ENCODE results near the gene INTU.
"Not testable (repeated sequence)": the region's sequence is repeated elsewhere in the genome, so short reads cannot be mapped to it uniquely, and the experiment has no call there.

Gene INTU

GRCh38 chr4:127632420-127633403 is at the start of gene INTU:
Gene INTU, plus strand, starts transcription at chr4:127632957. Its CDS starts 78 bp downstream, at chr4:127633035.
- no peak for DNase-seq (ENCODE audit: low spot score)

- not testable (repeated sequence) for DNase-seq (ENCODE audit: low spot score)
Measured at GRCh38 chr4:127586496-127586895, 46.3 kb upstream of the INTU start.

- DNase-seq (ENCODE audit: low spot score): peak; percentile 55
Measured at GRCh38 chr4:127586922-127587571, 45.7 kb upstream of the INTU start.

GRCh38 chr4:127589153-127589552 is 43.6 kb upstream of the INTU start:
- not testable (repeated sequence) for DNase-seq (ENCODE audit: low spot score)

- no peak for DNase-seq (ENCODE audit: low spot score)
Measured at GRCh38 chr4:127598656-127599055, 34.1 kb upstream of the INTU start.

- peak; percentile 13 for DNase-seq (ENCODE audit: low spot score)
Measured at GRCh38 chr4:127601029-127601428, 31.7 kb upstream of the INTU start.

- peak; percentile 46 for DNase-seq (ENCODE audit: low spot score)
Measured at GRCh38 chr4:127604949-127605709, 27.6 kb upstream of the INTU start.

GRCh38 chr4:127606823-127607222 is 25.9 kb upstream of the INTU start:
- DNase-seq (ENCODE audit: low spot score): no peak

GRCh38 chr4:127609484-127609883 is 23.3 kb upstream of the INTU start:
- DNase-seq (ENCODE audit: low spot score): no peak

GRCh38 chr4:127610488-127610887 is 22.3 kb upstream of the INTU start:
- DNase-seq (ENCODE audit: low spot score): no peak

- DNase-seq (ENCODE audit: low spot score): no peak
Measured at GRCh38 chr4:127616898-127617297, 15.9 kb upstream of the INTU start.

GRCh38 chr4:127618427-127618826 is 14.3 kb upstream of the INTU start:
- no peak for DNase-seq (ENCODE audit: low spot score)

- DNase-seq (ENCODE audit: low spot score): no peak
Measured at GRCh38 chr4:127622621-127622920, 10.2 kb upstream of the INTU start.

- no peak for DNase-seq (ENCODE audit: low spot score)
Measured at GRCh38 chr4:127622921-127623796, 9.6 kb upstream of the INTU start.

- no peak for DNase-seq (ENCODE audit: low spot score)
Measured at GRCh38 chr4:127623797-127624083, 9.0 kb upstream of the INTU start.

GRCh38 chr4:127624173-127624572 is 8.6 kb upstream of the INTU start:
- no peak for DNase-seq (ENCODE audit: low spot score)

- no peak for DNase-seq (ENCODE audit: low spot score)
Measured at GRCh38 chr4:127629371-127629770, 3.4 kb upstream of the INTU start.

GRCh38 chr4:127630152-127630551 is 2.6 kb upstream of the INTU start:
- no peak for DNase-seq (ENCODE audit: low spot score)

GRCh38 chr4:127631420-127631819 is 1.3 kb upstream of the INTU start:
- DNase-seq (ENCODE audit: low spot score): no peak

- no peak for DNase-seq (ENCODE audit: low spot score)
Measured at GRCh38 chr4:127634181-127634580, 1.4 kb downstream of the INTU start.

GRCh38 chr4:127641524-127641923 is 8.8 kb downstream of the INTU start:
- DNase-seq (ENCODE audit: low spot score): no peak

GRCh38 chr4:127642169-127642568 is 9.4 kb downstream of the INTU start:
- no peak for DNase-seq (ENCODE audit: low spot score)
